Measurements from ENCODE around the gene USP47. TPM values are rescaled to one million over a fixed set of nuclear protein-coding genes. Genes with fewer than 3 reads are reported as not detected.

USP47 gene
- total and polyA plus RNA-seq, 2 of the 13 experiments (the other 11 are each of a cell fraction or from before 2014, with no cell fraction given), result 12.2 to 52.7 TPM

GRCh38 chr11:11848891-11849746 lies 7.3 kb downstream of the USP47 start (continued):
- TF ChIP-seq ZIK1 (CRISPR knock-in tag; IDR thresholded peaks at IDR 0.05; ENCODE audit: borderline replicate concordance, low read depth), result no peak
- no peak for TF ChIP-seq IKZF5 (CRISPR knock-in tag; IDR thresholded peaks at IDR 0.05)
- no peak for TF ChIP-seq ZNF205 (CRISPR knock-in tag; IDR thresholded peaks at IDR 0.05)
- TF ChIP-seq HIVEP1 (CRISPR knock-in tag; IDR thresholded peaks at IDR 0.05), result no peak
- TF ChIP-seq ZNF432 (CRISPR knock-in tag; IDR thresholded peaks at IDR 0.05; ENCODE audit: borderline replicate concordance), result no peak
- TF ChIP-seq ESRRA (CRISPR knock-in tag; IDR thresholded peaks at IDR 0.05; ENCODE audit: low read depth), result no peak
- no peak for TF ChIP-seq JUND (CRISPR knock-in tag; IDR thresholded peaks at IDR 0.05)
- TF ChIP-seq CHD2 (IDR thresholded peaks at IDR 0.05; ENCODE audit: low read depth, low read length), result peak; percentile 63; the same call in 1 of the 2 replicates
- TF ChIP-seq REPIN1 (CRISPR knock-in tag; IDR thresholded peaks at IDR 0.05; ENCODE audit: borderline replicate concordance, low read depth), result no peak
- no peak for TF ChIP-seq ARNTL (CRISPR knock-in tag; IDR thresholded peaks at IDR 0.05)
- TF ChIP-seq SIX4 (CRISPR knock-in tag; IDR thresholded peaks at IDR 0.05), result no peak
- TF ChIP-seq EP300 (IDR thresholded peaks at IDR 0.05; ENCODE audit: low read depth in 2 of 2, low read length in 2 of 2), result no peak; a peak in 1 of 4 replicates
- no peak for TF ChIP-seq EP300 (CRISPR knock-in tag; IDR thresholded peaks at IDR 0.05; ENCODE audit: borderline replicate concordance)
- TF ChIP-seq, protein P1, sequence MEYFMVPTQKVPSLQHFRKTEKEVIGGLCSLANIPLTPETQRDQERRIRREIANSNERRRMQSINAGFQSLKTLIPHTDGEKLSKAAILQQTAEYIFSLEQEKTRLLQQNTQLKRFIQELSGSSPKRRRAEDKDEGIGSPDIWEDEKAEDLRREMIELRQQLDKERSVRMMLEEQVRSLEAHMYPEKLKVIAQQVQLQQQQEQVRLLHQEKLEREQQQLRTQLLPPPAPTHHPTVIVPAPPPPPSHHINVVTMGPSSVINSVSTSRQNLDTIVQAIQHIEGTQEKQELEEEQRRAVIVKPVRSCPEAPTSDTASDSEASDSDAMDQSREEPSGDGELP (IDR thresholded peaks at IDR 0.05; ENCODE audit: borderline replicate concordance, low read depth), result no peak
- peak; percentile 67 for TF ChIP-seq RAD21 (CRISPR knock-in tag; IDR thresholded peaks at IDR 0.05)
- TF ChIP-seq KAT8 (CRISPR knock-in tag; IDR thresholded peaks at IDR 0.05), result peak; percentile 51; the same call in 1 of the 2 replicates
- TF ChIP-seq ARID5B (CRISPR knock-in tag; IDR thresholded peaks at IDR 0.05), result peak; percentile 39; the same call in 1 of the 2 replicates
- TF ChIP-seq ZNF547 (CRISPR knock-in tag; IDR thresholded peaks at IDR 0.05), result no peak
- TF ChIP-seq ZNF143 (CRISPR knock-in tag; IDR thresholded peaks at IDR 0.05), result no peak
- TF ChIP-seq ZBTB33 (CRISPR knock-in tag; IDR thresholded peaks at IDR 0.05), result no peak
- TF ChIP-seq ZNF230 (CRISPR knock-in tag; IDR thresholded peaks at IDR 0.05), result no peak
- TF ChIP-seq HNRNPK (IDR thresholded peaks at IDR 0.05; ENCODE audit: low read depth, low read length, poor library complexity, severe bottlenecking), result no peak
- TF ChIP-seq SAP130 (CRISPR knock-in tag; IDR thresholded peaks at IDR 0.05; ENCODE audit: low read depth), result 0 out of 2 replicates have a peak, but pooled peaks have one; percentile 22
